ENCODE results near the gene CTRL.
"Not testable (repeated sequence)": the region's sequence is repeated elsewhere in the genome, so short reads cannot be mapped to it uniquely, and the experiment has no call there.

Gene CTRL

DNA sequence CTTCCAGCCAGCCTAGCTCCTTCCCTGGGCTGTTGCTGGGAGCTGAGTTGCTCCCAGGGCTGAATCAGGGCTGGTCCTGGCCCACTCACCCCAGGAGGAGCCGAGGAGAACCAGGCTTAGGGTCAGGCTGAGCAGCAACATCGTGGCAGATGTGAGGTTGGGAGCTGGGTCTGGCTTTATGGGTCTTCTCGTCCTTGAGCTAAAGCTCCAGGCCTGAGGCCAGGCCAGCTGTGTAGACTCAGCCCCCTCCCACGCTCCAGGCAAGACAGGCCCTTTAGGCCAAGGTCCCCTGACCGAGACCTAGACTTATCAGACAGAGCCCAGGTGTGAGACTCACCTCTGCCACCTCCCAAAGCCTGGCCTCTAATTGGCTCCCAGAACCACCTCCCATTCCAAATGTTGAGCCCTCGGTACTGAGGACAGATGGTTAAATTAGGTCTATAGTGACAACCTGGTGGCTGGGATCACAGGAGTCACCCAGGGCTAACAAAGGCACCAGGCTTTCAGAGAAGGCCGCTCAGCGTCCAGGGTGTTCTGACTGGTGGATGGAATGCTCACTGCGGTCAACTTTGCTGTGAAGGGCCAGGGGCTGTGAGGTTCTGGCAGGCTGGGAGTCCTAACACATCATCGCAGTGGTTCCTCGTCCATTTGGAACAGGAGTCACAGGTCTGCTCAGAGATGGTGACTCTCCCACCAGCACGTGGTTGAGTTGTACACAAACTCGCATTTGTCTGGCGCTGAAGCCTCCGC lies at the start of gene CTRL:
TSS of gene CTRL (minus strand) at position 151 of the 750 bp plus-strand sequence. CDS start at position 141, 10 bp downstream.
- no peak for DNase-seq (ENCODE audit: low read depth)

- no peak for DNase-seq (ENCODE audit: low read depth)
These were observed 48.5 kb upstream of the CTRL start, which contains the start of gene DPEP3 for GRCh38 chr16:67979955-67980678. DPEP3 (minus strand) TSS chr16:67980499; CDS start chr16:67980380, 119 bp downstream.

- DNase-seq (ENCODE audit: low read depth) = no peak
These were observed 46.0 kb upstream of the CTRL start for GRCh38 chr16:67977469-67978227.

GRCh38 chr16:67977005-67977404 lies 45.3 kb upstream of the CTRL start:
- no peak for DNase-seq (ENCODE audit: low read depth)

GRCh38 chr16:67976205-67976604 lies 44.5 kb upstream of the CTRL start:
- no peak for DNase-seq (ENCODE audit: low read depth)

- DNase-seq (ENCODE audit: low read depth) = no peak
These were observed 43.9 kb upstream of the CTRL start for GRCh38 chr16:67975321-67976105.

GRCh38 chr16:67972285-67972684 lies 40.6 kb upstream of the CTRL start:
- DNase-seq (ENCODE audit: low read depth) = not testable (repeated sequence)

- no peak for DNase-seq (ENCODE audit: low read depth)
These were observed 39.4 kb upstream of the CTRL start for GRCh38 chr16:67971111-67971510.

GRCh38 chr16:67969254-67970039 lies 37.8 kb upstream of the CTRL start:
- DNase-seq (ENCODE audit: low read depth) = no peak

DNA sequence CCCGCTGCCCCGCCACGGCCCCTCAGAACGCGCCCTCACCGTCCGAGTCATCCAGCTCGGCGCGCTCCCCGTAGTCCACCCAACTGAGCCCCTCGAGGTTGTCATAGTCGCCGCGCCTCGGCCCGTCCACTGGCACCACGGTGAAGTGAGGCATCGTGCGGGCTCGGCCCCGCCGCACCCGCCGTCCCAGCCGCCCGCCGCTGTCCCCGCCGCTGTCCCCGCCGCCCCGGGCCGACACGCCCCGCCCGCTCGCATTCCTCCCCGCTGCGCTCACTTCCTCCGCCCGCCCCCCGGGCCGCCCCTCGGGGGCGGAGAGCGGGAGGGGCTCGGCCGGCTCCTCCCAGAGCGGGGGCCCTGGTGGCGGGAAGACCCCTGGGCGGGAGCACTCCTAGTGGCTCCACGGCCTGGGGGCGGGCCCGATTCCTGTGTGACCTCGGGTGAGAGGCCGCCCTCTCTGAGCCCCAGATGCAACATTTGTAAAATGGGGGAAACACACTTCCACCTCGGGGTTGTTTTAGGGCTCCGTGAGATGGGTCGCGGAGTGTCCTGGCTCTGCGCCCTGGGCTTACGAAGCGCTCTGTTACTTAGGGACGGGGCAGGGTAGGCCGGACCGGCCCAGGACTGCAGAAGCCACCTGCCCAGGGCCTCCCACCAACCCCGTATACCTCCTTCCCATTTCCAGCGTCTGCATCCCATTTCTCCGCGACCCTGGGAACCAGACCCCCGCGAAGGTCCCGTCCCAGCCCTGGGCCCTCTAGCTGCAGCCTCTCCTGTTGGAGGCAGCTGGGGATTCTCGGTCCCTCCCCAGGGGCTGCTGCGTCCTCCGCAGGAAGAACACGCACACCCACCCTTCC lies 37.0 kb upstream of the CTRL start, which contains the start of gene SLC12A4:
TSS of gene SLC12A4 (minus strand) at position 238 of the 854 bp plus-strand sequence. CDS start at position 154, 84 bp downstream.
- DNase-seq (ENCODE audit: low read depth) = no peak

GRCh38 chr16:67967958-67968399 lies 36.3 kb upstream of the CTRL start:
- no peak for DNase-seq (ENCODE audit: low read depth)

DNA sequence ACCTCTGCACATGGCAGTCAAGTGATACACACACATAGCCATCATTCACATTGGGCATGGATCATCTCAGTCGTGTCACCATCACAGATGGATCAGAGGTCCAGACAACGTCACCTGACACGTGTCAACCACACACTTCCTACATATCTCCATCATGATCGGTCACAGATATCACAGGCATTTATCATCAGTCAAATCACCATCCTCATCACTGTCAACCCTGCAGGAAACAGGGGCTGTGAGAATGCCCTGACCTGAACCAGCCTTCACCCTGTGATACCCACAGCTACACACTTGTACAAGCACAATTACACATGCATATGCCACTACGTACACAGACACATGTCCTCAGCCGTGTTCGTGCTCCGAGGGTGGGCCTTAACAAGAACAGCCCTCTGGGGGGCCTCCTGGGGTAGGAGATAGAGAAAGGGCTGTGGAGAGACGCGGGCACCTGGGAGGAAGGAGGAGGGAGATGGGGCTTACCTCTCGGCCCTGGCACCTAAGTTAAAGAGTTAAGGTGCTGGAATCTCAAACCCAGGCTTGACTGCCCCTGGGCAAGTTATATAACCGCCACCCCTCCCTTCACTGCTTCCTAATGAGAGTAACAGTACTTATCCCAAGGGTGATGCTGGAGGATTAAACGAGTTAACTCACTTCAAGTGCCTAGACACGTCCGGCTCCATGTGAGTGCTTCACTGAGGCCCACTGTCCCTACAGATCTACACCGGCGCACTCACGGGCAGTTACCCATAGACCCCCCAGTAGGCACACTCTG lies 35.7 kb upstream of the CTRL start:
- no peak for DNase-seq (ENCODE audit: low read depth)

GRCh38 chr16:67966549-67967182 lies 35.0 kb upstream of the CTRL start:
- DNase-seq (ENCODE audit: low read depth) = no peak

GRCh38 chr16:67965668-67966548 lies 34.2 kb upstream of the CTRL start:
- DNase-seq (ENCODE audit: low read depth) = no peak

DNA sequence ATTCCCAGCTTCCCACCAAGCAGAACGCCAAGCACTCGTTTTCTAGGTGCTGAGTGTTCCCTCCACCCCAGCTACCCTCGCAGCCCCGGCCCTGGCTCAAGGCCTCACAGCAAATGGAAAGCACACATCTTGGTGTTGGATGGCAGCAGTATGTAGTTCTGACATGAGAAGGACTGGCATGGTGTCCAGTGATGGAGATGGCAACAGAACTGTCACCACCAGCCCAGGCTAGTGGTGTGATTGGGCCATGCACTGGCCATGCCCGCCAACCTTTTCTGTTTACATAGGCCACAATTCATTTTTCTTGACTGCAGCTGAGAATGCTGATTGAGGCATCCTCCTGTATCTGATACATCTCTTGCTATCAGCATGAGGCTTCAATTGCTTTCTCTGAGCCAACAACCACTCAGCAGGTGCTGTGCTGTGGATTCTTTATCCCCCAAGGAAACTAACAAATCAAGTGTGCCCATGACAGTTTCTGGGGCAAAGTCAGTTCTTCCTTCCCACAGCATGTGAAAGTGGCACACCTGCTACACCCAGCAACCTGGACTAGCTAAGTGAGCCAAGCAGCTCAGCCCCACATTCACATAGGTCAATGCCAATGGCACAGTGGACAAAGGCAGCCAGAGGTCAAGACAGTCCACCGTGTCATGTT lies 32.9 kb upstream of the CTRL start:
- DNase-seq (ENCODE audit: low read depth) = no peak

- no peak for DNase-seq (ENCODE audit: low read depth)
These were observed 32.1 kb upstream of the CTRL start for GRCh38 chr16:67963662-67964321.
